HepG2 (cell line): ENCODE results near the gene SOBP. TPM values are rescaled to one million over a fixed set of nuclear protein-coding genes. Genes with fewer than 3 reads are reported as not detected.

Experiments
- CEBPG ChIP-seq: IDR thresholded peaks from 2 replicates; pipeline ENCODE4 v1.6.1; 2016
- FOXP1 ChIP-seq, 2 experiments: fragments of 450-650 bp in 1 of 2; IDR thresholded peaks; 2 replicates each; pipeline ENCODE4 v1.6.1; 2017 to 2018; ENCODE audit warnings: antibody characterized with exemption in 1 of 2
- GATAD1 ChIP-seq: IDR thresholded peaks from 2 replicates; pipeline ENCODE4 v1.6.1; 2016; ENCODE audit warnings: missing genetic modification reagents, missing compliant biosample characterization
- NFIC ChIP-seq: IDR thresholded peaks from 2 replicates; pipeline ENCODE4 v1.6.1; 2012; ENCODE audit warnings: mild to moderate bottlenecking, low read length, inconsistent platforms
- PRMT3 ChIP-seq: sonication (generic); formaldehyde crosslinking; IDR thresholded peaks from 2 replicates; pipeline ENCODE4 v1.8.1; 2022; ENCODE audit warnings: low read depth, mild to moderate bottlenecking, moderate library complexity, missing genetic modification reagents, borderline replicate concordance
- RCOR2 ChIP-seq: IDR thresholded peaks from 2 replicates; pipeline ENCODE4 v1.6.1; 2016; ENCODE audit warnings: missing biosample characterization, missing genetic modification reagents
- SP2 ChIP-seq: sonication (generic); formaldehyde crosslinking; IDR thresholded peaks from 2 replicates; pipeline ENCODE4 v1.5.1; 2020; ENCODE audit warnings: mild to moderate bottlenecking, missing genetic modification reagents
- ZNF292 ChIP-seq: sonication (generic); formaldehyde crosslinking; IDR thresholded peaks from 2 replicates; pipeline ENCODE4 v1.8.1; 2022; ENCODE audit warnings: mild to moderate bottlenecking, low read depth, missing genetic modification reagents, borderline replicate concordance
- ZNF598 ChIP-seq: sonication (generic); formaldehyde crosslinking; IDR thresholded peaks from 2 replicates; pipeline ENCODE4 v1.5.1; 2020; ENCODE audit warnings: mild to moderate bottlenecking, missing genetic modification reagents, borderline replicate concordance
- ZNF660 ChIP-seq: sonication (generic); formaldehyde crosslinking; IDR thresholded peaks from 2 replicates; pipeline ENCODE4 v1.5.1; 2020; ENCODE audit warnings: mild to moderate bottlenecking, low read depth, missing genetic modification reagents, borderline replicate concordance
- ZNF746 ChIP-seq: sonication (generic); formaldehyde crosslinking; IDR thresholded peaks from 2 replicates; pipeline ENCODE4 v1.8.0; 2022; ENCODE audit warnings: mild to moderate bottlenecking, missing genetic modification reagents
- ZNF75D ChIP-seq: sonication (generic); formaldehyde crosslinking; IDR thresholded peaks from 2 replicates; pipeline ENCODE4 v1.8.1; 2023; ENCODE audit warnings: missing genetic modification reagents, mild to moderate bottlenecking, borderline replicate concordance
- ZNF761 ChIP-seq: sonication (generic); formaldehyde crosslinking; conservative IDR thresholded peaks from 2 replicates; pipeline ENCODE4 v1.4.0; 2020; ENCODE audit warnings: mild to moderate bottlenecking, missing genetic modification reagents
- polyA plus RNA-seq, 8 experiments: library from polyadenylated mRNA; depleted of rRNA in 3 of 8; stranded (reverse) in 7 of 8; unstranded in 1 of 8; fragments of >200 nt; fragmentation: Illumina TruSeq in 4 of 8; extraction: Trizol in 4 of 8; gene quantifications; 2 replicates each; pipeline versions ENCODE4 v1.2.1 to v1.2.3, GENCODE V29; 2011 to 2016; ENCODE audit warnings: low read depth in 4 of 8, missing spikeins in 1 of 8, mixed read lengths in 1 of 8; ENCODE audit not compliant: insufficient read depth in 1 of 8
- total RNA-seq, 5 experiments: library from RNA; depleted of rRNA; stranded (reverse); fragments of >200 nt; fragmentation: Illumina TruSeq; extraction: Trizol; gene quantifications; 2 replicates each; pipeline ENCODE4 v1.2.3, GENCODE V29; 2016; ENCODE audit warnings: low read depth in 1 of 5
- TF ChIP-seq, protein P1 (sequence below): sonication (generic); formaldehyde crosslinking; IDR thresholded peaks from 2 replicates; pipeline ENCODE4 v1.4.0; 2020; ENCODE audit warnings: missing genetic modification reagents
- TF ChIP-seq, protein P2 (sequence below): sonication (generic); formaldehyde crosslinking; IDR thresholded peaks from 2 replicates; pipeline ENCODE4 v1.9.0; 2021; ENCODE audit warnings: missing genetic modification reagents, mild to moderate bottlenecking, borderline replicate concordance
- TF ChIP-seq, protein P3 (sequence below): IDR thresholded peaks from 2 replicates; pipeline ENCODE4 v1.6.1; 2016; ENCODE audit warnings: control low read depth
- TF ChIP-seq, protein P4 (sequence below): sonication (generic); formaldehyde crosslinking; IDR thresholded peaks from 2 replicates; pipeline ENCODE4 v1.9.0; 2021; ENCODE audit warnings: missing genetic modification reagents, borderline replicate concordance
- TF ChIP-seq, protein P5 (sequence below): sonication (generic); formaldehyde crosslinking; IDR thresholded peaks from 2 replicates; pipeline ENCODE4 v1.4.0; 2020; ENCODE audit warnings: mild to moderate bottlenecking, missing genetic modification reagents
- TF ChIP-seq, protein P6 (sequence below): sonication (generic); formaldehyde crosslinking; IDR thresholded peaks from 2 replicates; pipeline ENCODE4 v1.5.0; 2020; ENCODE audit warnings: missing genetic modification reagents

SOBP gene
- total and polyA plus RNA-seq, 2 of the 13 experiments (the other 11 are each of a cell fraction or from before 2014, with no cell fraction given), result 1.5 to 6.9 TPM

DNA sequence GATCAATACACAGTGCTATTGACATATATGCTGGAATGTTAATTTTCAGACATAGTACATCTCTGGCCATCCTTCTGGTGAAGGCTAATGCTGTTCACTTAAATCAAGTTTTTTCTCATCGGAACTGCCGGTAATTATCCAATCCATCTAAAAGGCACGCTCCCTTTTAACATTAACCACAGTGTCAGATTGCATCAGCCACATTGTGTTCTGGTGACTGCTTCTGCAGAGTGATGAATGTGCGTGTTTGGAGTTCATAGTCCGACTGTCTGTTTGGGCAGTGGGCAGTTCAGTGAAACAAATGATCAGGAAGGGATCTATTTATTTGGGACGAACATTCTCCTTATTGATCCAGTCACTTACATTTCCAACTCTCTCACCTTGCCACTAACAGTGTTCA, 49.5 kb downstream of the SOBP start (continued):
- TF ChIP-seq ZNF598 (CRISPR knock-in tag) (no peak), ZNF75D (CRISPR knock-in tag) (no peak), NFIC (peak; percentile 74), PRMT3 (CRISPR knock-in tag) (no peak), RCOR2 (CRISPR knock-in tag) (peak; percentile 75), ZNF761 (CRISPR knock-in tag) (no peak), ZNF292 (CRISPR knock-in tag) (peak; percentile 86; the same call in 1 of the 2 replicates), CEBPG (CRISPR knock-in tag) (peak; percentile 100), GATAD1 (CRISPR knock-in tag) (0 out of 2 replicates have a peak, but pooled peaks have one; percentile 53), ZNF746 (CRISPR knock-in tag) (0 out of 2 replicates have a peak, but pooled peaks have one; percentile 51), ZNF660 (no peak), SP2 (CRISPR knock-in tag) (no peak), FOXP1 (IDR thresholded peaks at IDR 0.05) (no peak), FOXP1 (CRISPR knock-in tag; IDR thresholded peaks at IDR 0.05) (peak; percentile 91)
- TF ChIP-seq, protein P1, sequence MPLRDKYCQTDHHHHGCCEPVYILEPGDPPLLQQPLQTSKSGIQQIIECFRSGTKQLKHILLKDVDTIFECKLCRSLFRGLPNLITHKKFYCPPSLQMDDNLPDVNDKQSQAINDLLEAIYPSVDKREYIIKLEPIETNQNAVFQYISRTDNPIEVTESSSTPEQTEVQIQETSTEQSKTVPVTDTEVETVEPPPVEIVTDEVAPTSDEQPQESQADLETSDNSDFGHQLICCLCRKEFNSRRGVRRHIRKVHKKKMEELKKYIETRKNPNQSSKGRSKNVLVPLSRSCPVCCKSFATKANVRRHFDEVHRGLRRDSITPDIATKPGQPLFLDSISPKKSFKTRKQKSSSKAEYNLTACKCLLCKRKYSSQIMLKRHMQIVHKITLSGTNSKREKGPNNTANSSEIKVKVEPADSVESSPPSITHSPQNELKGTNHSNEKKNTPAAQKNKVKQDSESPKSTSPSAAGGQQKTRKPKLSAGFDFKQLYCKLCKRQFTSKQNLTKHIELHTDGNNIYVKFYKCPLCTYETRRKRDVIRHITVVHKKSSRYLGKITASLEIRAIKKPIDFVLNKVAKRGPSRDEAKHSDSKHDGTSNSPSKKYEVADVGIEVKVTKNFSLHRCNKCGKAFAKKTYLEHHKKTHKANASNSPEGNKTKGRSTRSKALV (CRISPR knock-in tag), result peak; percentile 52; the same call in 1 of the 2 replicates
- TF ChIP-seq, protein P2, sequence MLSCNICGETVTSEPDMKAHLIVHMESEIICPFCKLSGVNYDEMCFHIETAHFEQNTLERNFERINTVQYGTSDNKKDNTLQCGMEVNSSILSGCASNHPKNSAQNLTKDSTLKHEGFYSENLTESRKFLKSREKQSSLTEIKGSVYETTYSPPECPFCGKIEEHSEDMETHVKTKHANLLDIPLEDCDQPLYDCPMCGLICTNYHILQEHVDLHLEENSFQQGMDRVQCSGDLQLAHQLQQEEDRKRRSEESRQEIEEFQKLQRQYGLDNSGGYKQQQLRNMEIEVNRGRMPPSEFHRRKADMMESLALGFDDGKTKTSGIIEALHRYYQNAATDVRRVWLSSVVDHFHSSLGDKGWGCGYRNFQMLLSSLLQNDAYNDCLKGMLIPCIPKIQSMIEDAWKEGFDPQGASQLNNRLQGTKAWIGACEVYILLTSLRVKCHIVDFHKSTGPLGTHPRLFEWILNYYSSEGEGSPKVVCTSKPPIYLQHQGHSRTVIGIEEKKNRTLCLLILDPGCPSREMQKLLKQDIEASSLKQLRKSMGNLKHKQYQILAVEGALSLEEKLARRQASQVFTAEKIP (CRISPR knock-in tag), result no peak
- TF ChIP-seq, protein P3, sequence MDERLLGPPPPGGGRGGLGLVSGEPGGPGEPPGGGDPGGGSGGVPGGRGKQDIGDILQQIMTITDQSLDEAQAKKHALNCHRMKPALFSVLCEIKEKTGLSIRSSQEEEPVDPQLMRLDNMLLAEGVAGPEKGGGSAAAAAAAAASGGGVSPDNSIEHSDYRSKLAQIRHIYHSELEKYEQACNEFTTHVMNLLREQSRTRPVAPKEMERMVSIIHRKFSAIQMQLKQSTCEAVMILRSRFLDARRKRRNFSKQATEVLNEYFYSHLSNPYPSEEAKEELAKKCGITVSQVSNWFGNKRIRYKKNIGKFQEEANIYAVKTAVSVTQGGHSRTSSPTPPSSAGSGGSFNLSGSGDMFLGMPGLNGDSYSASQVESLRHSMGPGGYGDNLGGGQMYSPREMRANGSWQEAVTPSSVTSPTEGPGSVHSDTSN (CRISPR knock-in tag), result peak; percentile 60; the same call in 1 of the 2 replicates
- TF ChIP-seq, protein P4, sequence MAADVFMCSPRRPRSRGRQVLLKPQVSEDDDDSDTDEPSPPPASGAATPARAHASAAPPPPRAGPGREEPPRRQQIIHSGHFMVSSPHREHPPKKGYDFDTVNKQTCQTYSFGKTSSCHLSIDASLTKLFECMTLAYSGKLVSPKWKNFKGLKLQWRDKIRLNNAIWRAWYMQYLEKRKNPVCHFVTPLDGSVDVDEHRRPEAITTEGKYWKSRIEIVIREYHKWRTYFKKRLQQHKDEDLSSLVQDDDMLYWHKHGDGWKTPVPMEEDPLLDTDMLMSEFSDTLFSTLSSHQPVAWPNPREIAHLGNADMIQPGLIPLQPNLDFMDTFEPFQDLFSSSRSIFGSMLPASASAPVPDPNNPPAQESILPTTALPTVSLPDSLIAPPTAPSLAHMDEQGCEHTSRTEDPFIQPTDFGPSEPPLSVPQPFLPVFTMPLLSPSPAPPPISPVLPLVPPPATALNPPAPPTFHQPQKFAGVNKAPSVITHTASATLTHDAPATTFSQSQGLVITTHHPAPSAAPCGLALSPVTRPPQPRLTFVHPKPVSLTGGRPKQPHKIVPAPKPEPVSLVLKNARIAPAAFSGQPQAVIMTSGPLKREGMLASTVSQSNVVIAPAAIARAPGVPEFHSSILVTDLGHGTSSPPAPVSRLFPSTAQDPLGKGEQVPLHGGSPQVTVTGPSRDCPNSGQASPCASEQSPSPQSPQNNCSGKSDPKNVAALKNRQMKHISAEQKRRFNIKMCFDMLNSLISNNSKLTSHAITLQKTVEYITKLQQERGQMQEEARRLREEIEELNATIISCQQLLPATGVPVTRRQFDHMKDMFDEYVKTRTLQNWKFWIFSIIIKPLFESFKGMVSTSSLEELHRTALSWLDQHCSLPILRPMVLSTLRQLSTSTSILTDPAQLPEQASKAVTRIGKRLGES (CRISPR knock-in tag), result peak; percentile 53; the same call in 1 of the 2 replicates
- TF ChIP-seq, protein P5, sequence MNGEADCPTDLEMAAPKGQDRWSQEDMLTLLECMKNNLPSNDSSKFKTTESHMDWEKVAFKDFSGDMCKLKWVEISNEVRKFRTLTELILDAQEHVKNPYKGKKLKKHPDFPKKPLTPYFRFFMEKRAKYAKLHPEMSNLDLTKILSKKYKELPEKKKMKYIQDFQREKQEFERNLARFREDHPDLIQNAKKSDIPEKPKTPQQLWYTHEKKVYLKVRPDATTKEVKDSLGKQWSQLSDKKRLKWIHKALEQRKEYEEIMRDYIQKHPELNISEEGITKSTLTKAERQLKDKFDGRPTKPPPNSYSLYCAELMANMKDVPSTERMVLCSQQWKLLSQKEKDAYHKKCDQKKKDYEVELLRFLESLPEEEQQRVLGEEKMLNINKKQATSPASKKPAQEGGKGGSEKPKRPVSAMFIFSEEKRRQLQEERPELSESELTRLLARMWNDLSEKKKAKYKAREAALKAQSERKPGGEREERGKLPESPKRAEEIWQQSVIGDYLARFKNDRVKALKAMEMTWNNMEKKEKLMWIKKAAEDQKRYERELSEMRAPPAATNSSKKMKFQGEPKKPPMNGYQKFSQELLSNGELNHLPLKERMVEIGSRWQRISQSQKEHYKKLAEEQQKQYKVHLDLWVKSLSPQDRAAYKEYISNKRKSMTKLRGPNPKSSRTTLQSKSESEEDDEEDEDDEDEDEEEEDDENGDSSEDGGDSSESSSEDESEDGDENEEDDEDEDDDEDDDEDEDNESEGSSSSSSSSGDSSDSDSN (CRISPR knock-in tag), result no peak
- TF ChIP-seq, protein P6, sequence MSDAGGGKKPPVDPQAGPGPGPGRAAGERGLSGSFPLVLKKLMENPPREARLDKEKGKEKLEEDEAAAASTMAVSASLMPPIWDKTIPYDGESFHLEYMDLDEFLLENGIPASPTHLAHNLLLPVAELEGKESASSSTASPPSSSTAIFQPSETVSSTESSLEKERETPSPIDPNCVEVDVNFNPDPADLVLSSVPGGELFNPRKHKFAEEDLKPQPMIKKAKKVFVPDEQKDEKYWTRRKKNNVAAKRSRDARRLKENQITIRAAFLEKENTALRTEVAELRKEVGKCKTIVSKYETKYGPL (CRISPR knock-in tag), result no peak
